DOHH2 (cell line): ENCODE measurements around the gene PACSIN1.

Experiments
- EZH2phosphoT487 ChIP-seq: fragments of 200-600 bp; sonication (generic); IDR thresholded peaks from 2 replicates; pipeline ENCODE4 v1.6.1; 2017; ENCODE audit warnings: borderline replicate concordance, mild to moderate bottlenecking, antibody characterized with exemption, low read length, moderate library complexity, mixed read lengths
- TF ChIP-seq, protein P1 (sequence below): fragments of 200-600 bp; sonication (generic); IDR thresholded peaks from one replicate; pipeline ENCODE4 v1.5.1; 2014; ENCODE audit warnings: antibody characterized with exemption, mild to moderate bottlenecking, low read depth, low read length; ENCODE audit not compliant: poor library complexity, severe bottlenecking

DNA sequence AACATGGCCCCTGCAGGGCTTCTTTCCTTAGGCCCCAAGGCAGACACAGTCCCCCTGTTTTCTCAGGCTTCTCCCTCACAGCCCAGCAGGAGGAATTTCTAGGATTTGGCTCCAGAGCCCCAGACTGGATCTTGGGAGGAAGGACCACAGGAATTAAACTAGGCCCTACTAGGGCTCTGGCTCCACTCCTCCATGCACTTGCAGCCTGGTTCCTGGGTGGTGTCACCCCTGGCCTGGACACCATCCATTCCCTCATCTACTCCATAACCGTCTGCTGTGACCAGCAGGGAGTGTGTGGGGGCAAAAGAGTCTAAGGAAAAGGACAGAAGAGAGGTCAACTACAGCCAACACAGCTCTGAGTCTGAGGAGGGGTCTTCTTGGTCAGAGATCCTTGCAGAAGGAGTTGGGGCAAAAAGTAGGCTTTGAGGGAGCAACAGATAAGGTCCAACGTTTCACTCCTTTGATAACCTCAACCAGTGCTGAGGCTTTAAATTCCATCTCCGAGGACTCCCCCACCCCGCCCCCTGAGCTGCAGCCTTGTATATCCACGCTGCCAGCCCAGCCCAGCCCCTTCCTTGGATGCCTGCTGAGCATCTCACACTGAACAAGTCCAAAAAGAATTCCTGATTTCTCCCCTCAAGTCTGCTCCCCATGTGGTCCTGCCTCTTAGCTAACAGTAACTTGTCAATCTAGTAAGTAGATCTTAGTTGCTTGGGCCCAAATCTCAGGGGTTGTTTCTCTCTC lies 118.2 kb downstream of the PACSIN1 start:
- TF ChIP-seq, protein P1, sequence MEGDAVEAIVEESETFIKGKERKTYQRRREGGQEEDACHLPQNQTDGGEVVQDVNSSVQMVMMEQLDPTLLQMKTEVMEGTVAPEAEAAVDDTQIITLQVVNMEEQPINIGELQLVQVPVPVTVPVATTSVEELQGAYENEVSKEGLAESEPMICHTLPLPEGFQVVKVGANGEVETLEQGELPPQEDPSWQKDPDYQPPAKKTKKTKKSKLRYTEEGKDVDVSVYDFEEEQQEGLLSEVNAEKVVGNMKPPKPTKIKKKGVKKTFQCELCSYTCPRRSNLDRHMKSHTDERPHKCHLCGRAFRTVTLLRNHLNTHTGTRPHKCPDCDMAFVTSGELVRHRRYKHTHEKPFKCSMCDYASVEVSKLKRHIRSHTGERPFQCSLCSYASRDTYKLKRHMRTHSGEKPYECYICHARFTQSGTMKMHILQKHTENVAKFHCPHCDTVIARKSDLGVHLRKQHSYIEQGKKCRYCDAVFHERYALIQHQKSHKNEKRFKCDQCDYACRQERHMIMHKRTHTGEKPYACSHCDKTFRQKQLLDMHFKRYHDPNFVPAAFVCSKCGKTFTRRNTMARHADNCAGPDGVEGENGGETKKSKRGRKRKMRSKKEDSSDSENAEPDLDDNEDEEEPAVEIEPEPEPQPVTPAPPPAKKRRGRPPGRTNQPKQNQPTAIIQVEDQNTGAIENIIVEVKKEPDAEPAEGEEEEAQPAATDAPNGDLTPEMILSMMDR, result no peak
- TF ChIP-seq EZH2phosphoT487, result no peak
